A673 (cell line): ENCODE measurements around the gene MMD2. TPM values are rescaled to one million over a fixed set of nuclear protein-coding genes. Genes with fewer than 3 reads are reported as not detected.

Source experiments
- BruUV-seq: library from RNA; stranded (reverse); fragments of 400-500 nt; replicated peaks from 2 replicates; lab custom pipeline; 2021; lab: Mats Ljungman, UMichigan
- CTCF ChIA-PET: fragments of 300-600 bp; sonication (Branson Sonifier 250); formaldehyde crosslinking; loops from one replicate; lab custom pipeline; 2022; ENCODE audit warnings: antibody characterized with exemption; lab: Charles Lee
- POLR2A ChIA-PET: fragments of 300-600 bp; sonication (Branson Sonifier 250); formaldehyde crosslinking; loops from one replicate; lab custom pipeline; 2022; ENCODE audit warnings: antibody characterized with exemption; ENCODE audit not compliant: low non-redundant PET; lab: Charles Lee
- DNase-seq: peaks from one replicate; pipeline ENCODE4 v3.0.0-alpha.2; 2015; ENCODE audit warnings: low spot score
- H3K27ac ChIP-seq: fragments of 200-600 bp; sonication (generic); 2 replicates; pipeline ENCODE4 v1.5.1; 2016; ENCODE audit warnings: mixed run types, low read depth, mild to moderate bottlenecking, mixed read lengths, antibody characterized with exemption, low read length; ENCODE audit not compliant: poor library complexity, severe bottlenecking
- H3K27me3 ChIP-seq: fragments of 200-600 bp; sonication (generic); replicated peaks from 2 replicates; pipeline ENCODE4 v1.6.1; 2017; ENCODE audit warnings: mixed run types, low read depth, mild to moderate bottlenecking, mixed read lengths, antibody characterized with exemption, low read length; ENCODE audit not compliant: insufficient read depth, poor library complexity
- H3K36me3 ChIP-seq: fragments of 200-600 bp; sonication (generic); 2 replicates; pipeline ENCODE4 v1.6.1; 2016; ENCODE audit warnings: mixed run types, mild to moderate bottlenecking, mixed read lengths, antibody characterized with exemption, low read length; ENCODE audit not compliant: insufficient read depth, poor library complexity, severe bottlenecking
- H3K4me1 ChIP-seq: fragments of 200-600 bp; sonication (generic); 2 replicates; pipeline ENCODE4 v1.6.1; 2017; ENCODE audit warnings: mixed run types, mild to moderate bottlenecking, mixed read lengths, antibody characterized with exemption, low read length; ENCODE audit not compliant: insufficient read depth, poor library complexity, severe bottlenecking
- H3K4me3 ChIP-seq: fragments of 200-600 bp; sonication (generic); 2 replicates; pipeline ENCODE4 v1.5.1; 2016; ENCODE audit warnings: low read depth, mixed run types, mild to moderate bottlenecking, mixed read lengths, low read length; ENCODE audit not compliant: poor library complexity, severe bottlenecking
- H3K9me3 ChIP-seq: fragments of 200-600 bp; sonication (generic); 2 replicates; pipeline ENCODE4 v1.6.1; 2016; ENCODE audit warnings: mixed run types, low read depth, mild to moderate bottlenecking, mixed read lengths, antibody characterized with exemption, low read length; ENCODE audit not compliant: poor library complexity, severe bottlenecking
- EZH2 ChIP-seq: fragments of 200-600 bp; sonication (generic); IDR thresholded peaks from 2 replicates; pipeline ENCODE4 v1.6.1; 2017; ENCODE audit warnings: borderline replicate concordance, low read depth, mild to moderate bottlenecking, mixed read lengths, antibody characterized with exemption, low read length; ENCODE audit not compliant: poor library complexity, severe bottlenecking
- intact Hi-C: fragments of 100-400 bp; cut with micrococcal nuclease; formaldehyde crosslinking; loops from one replicate; pipeline ENCODE4 v1.10.0; 2022; ENCODE audit not compliant: unreplicated experiment
- total RNA-seq: library from RNA; stranded (reverse); gene quantifications from 2 replicates; pipeline ENCODE4 v1.2.3, GENCODE V29; 2021
- TF ChIP-seq, protein P1 (sequence below): fragments of 300-800, 200-600 bp; sonication (generic); conservative IDR thresholded peaks from 2 replicates; pipeline ENCODE4 v1.5.1; 2017; ENCODE audit warnings: low read depth, mild to moderate bottlenecking, antibody characterized with exemption, low read length, moderate library complexity, mixed read lengths

Gene MMD2
- total RNA-seq, 1 experiment from 2014 or later = not detected

DNA sequence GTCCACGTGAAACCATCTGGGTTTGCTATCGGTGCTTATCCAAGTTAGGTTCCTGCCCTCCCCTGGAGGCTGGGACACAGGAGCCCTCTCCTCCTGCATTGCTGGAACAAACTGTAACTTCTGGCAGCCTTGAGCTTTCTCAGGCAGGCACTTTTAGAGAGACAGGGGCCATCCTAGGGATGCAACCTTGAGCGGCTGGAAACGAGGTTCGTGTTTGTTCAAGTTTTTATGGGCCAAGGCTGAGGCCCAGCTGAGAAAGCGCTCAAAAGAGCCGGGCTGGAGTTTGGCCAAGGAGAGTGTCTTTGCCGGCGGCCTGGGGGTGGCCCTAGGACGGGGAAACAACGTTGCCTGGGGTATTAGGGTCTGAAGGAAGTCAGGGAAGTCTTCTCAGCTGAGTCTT lies 5.5 kb upstream of the MMD2 start:
- intact Hi-C loops = no loop called here
- BruUV-seq = no TSS peak
- no peak overlapping the region for H3K4me3 ChIP-seq
- no peaks in the 10 kb centered on the region for H3K27me3 ChIP-seq
- no peaks in the 10 kb centered on the region for H3K9me3 ChIP-seq
- H3K4me1 ChIP-seq = no peaks in the 10 kb centered on the region
- POLR2A ChIA-PET = no interaction called here
- no peak overlapping the region for H3K27ac ChIP-seq
- DNase-seq = no peak
- no peaks in the 10 kb centered on the region for H3K36me3 ChIP-seq
- CTCF ChIA-PET = no interaction called here
- no peak for TF ChIP-seq EZH2
- TF ChIP-seq, protein P1, sequence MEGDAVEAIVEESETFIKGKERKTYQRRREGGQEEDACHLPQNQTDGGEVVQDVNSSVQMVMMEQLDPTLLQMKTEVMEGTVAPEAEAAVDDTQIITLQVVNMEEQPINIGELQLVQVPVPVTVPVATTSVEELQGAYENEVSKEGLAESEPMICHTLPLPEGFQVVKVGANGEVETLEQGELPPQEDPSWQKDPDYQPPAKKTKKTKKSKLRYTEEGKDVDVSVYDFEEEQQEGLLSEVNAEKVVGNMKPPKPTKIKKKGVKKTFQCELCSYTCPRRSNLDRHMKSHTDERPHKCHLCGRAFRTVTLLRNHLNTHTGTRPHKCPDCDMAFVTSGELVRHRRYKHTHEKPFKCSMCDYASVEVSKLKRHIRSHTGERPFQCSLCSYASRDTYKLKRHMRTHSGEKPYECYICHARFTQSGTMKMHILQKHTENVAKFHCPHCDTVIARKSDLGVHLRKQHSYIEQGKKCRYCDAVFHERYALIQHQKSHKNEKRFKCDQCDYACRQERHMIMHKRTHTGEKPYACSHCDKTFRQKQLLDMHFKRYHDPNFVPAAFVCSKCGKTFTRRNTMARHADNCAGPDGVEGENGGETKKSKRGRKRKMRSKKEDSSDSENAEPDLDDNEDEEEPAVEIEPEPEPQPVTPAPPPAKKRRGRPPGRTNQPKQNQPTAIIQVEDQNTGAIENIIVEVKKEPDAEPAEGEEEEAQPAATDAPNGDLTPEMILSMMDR = no peak

DNA sequence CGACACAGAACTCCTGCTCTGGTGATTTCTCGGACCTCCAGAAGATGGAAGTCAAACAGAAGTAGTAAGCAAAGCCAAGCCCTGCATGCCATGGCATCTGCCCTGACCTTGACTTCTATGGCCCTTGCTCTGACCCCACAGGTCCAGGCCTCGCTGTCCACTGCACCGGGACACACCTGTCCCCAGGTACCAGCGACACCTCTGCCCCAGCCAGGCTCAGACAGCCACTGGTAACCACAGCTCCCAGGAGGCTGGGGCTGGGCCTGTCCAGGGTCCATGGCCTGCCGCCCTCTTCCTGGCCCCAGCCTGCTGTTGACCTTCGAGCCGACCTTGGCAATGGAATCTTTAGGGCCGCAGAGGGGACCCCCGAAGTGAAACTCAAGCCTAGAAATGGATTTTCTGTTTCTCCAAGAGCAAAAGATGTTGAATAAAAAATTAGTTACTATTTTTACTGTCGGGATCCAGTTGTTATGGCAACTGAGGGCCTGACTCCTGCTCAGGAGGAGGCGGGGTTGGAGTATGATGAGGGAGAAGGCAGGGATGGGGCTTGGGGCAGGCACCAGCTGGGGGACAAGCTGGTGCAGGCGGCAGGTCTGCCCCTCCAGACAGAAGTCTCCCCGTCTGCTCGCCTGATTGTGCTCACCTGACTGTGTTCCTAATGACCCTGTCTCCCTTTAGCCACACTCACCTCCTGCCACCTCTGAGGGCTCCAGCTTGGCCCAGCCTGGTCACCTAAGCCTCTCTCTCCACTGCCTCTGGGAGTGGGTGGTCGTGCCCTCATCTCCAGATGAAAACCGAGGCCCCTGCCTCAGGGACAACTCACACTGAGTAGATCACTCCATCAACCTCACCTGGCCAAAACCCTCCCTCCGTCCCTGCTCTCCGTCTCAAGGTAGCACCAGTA lies 4.1 kb upstream of the MMD2 start:
- intact Hi-C loops = no loop called here
- peaks cover 9% of the 10 kb centered on the region for H3K27me3 ChIP-seq
- POLR2A ChIA-PET = no interaction called here

DNA sequence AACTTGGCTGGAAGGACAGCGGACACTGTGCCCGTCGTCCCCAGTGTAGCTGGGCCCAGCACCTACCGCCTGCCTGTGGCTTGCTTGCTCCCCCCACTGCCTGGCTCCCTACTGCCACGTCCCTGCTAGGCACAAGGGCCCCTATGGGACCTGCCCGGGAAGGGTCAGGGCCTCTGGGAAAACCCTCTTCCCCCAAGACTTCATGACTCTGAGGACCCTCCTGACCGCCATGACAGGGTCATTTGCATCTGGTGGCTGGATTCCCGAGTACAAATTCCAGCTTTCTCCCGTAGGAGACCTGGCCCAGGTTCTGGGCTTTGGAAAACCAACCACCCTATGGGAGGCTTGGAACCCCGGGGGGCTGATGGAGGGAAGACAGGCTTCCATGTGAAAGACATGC lies 1.4 kb upstream of the MMD2 start:
- Histone ChIP-seq H3K9me3 (no peaks in the 10 kb centered on the region), H3K27me3 (peaks cover 15% of the 10 kb centered on the region), H3K4me3 (no peak overlapping the region), H3K36me3 (no peaks in the 10 kb centered on the region), H3K4me1 (no peaks in the 10 kb centered on the region), H3K27ac (no peak overlapping the region)
- TF ChIP-seq, protein P1 = no peak
- TF ChIP-seq EZH2 = no peak
- ChIA-PET CTCF (no interaction called here), POLR2A (no interaction called here)
- BruUV-seq = no TSS peak
- intact Hi-C loops = no loop called here
- DNase-seq = no peak

More for the DNA sequence above, 4.1 kb upstream of the MMD2 start:
- no peak for TF ChIP-seq EZH2
- TF ChIP-seq, protein P1 = no peak
- no peak overlapping the region for H3K27ac ChIP-seq
- no peaks in the 10 kb centered on the region for H3K4me1 ChIP-seq
- no peak overlapping the region for H3K4me3 ChIP-seq
- BruUV-seq = no TSS peak
- no peaks in the 10 kb centered on the region for H3K36me3 ChIP-seq
- H3K9me3 ChIP-seq = no peaks in the 10 kb centered on the region
- no peak for DNase-seq
- CTCF ChIA-PET = no interaction called here
